ENCODE results near the gene XPR1.
A peak's percentile ranks its signal among the peaks of the same experiment; 100 is the strongest.

XPR1 gene

DNA sequence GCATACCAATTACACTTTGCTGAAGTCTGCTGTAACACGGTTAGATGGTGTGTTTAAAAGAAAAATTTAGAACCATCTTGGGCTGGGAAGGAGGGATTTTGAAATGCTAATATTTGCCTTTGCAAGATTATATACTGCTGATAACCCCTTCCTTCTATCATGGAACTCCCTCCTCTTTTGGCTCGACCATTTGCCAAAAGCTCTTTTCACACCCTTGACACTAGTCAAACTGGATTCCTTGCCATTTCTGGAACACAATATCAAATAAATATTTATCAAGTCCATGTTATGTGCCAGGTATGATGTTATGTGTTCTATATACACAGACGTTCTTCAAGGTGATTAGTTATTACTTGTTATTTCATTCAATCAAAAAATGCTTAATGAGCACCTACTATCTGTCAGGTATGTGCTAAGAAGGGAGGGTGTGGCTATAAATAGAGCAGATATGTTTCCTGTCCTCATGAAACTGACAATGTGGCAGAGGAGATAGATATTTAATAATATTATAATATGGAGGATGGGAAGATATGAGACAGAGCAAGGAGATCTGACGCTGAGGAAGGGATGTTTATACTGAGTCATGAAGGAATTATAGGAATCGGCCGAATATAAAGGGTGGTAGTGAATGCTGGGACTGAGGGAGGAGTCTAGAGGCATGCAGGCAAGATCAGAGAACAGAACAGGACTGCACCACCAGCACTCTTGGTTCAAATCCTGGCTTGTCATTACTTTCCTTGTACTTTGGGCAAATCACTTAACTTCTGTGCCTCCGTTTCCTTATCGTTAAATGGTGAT, 16.1 kb upstream of the XPR1 start:
- no peak for DNase-seq

DNA sequence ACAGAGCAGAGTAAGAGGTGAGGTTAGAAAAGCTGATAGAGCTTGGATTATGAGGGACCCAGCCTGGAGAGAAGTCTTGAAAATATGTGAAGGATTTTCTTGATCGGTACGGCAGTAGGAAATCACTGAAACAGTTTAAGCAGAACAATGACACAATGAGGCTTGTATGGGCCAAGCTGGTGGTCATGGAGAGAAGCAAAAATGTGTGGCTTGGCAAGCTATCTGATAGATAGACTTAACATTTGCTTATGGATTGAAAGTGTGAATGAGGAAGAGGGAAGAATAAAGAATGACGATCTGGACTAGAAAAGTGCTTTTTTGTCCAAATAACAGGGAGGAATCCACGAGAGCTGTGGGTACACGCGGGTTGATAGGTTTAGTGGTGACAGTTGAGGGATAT, 15.4 kb upstream of the XPR1 start:
- DNase-seq: no peak

DNA sequence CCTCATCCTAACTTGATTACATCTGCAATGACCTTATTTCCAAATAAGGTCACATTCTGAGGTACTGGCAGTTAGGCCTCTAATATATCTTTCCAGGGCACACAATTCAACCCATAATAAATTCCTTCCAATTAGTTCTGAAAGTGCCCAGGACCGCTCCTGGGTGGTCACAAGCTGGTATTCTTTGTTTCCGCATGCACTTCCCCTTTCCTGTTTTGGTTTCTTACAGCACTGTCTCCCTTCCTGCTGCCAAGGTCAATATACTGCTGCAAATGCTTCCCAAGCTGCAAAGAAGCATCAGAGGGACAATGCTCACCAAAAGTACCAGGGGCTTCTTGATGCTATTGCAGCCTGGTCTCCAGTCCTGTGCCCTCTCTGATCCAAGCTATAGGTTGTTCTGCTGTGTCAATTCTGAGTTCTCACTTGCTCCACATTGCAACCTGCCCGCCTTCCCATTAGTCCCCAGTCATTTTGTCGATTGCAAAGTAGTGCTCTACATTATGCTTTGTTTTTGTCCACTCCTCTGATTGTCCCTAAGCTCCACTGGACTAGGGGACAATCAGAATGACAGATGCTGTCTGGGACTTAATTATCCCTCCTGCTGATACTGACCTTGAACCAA, 13.9 kb upstream of the XPR1 start:
- DNase-seq: peak; percentile 22

DNA sequence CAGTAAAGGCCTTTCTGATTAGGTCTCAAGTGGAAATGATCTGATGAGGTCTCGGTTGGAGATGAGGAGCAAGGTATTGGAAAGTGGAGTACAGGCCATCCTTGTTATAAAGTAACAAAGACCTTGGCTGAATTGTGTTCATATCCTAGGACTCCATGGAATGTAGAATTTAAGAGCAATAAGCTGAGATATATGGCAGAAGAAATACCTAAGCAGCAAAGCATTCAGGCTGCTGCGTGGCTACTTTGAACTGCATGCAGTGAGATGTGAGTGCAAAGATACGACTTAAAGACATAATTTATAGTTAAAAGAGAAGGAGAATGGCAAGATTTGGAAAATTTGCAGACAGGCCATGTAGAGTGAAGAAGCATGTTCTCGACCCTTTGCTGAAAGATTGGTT, 11.2 kb upstream of the XPR1 start:
- no peak for DNase-seq

DNA sequence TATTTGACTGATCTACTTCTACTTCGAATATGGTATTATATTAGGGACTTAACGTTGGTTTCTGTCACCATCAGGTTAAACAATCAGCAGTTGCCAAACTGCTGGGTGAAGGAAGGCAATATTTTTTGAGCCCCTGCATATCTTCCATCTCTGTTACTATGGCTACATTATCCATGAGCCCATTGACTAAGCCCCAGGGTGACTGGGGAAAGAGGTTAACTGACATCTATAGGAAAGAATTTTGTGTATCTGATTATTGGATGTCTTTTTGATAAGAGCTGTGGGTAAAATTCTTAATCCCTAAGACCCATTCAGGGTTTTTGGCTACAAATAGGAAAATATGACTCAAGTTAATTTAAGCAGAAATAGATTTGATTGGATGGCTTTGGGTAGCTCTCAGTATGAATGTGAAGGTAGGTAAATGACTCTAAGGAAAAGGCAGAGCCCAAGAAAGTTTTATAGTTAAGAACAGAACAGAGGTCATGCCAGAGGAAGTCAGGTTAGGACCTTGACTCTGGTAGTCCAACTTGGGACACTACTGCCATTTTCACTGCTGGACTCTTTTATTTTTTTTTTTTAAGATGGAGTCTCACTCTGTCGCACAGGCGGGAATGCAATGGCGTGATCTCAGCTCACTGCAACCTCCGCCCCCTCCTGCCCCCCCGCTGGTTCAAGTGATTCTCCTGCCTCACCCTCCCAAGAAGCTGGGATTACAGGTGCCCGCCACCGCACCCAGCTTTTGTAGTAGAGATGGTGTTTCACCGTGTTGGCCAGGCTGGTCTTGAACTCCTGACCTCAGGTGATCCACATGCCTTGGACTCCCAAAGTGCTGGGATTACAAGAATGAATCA, 8.9 kb upstream of the XPR1 start:
- DNase-seq: no peak

DNA sequence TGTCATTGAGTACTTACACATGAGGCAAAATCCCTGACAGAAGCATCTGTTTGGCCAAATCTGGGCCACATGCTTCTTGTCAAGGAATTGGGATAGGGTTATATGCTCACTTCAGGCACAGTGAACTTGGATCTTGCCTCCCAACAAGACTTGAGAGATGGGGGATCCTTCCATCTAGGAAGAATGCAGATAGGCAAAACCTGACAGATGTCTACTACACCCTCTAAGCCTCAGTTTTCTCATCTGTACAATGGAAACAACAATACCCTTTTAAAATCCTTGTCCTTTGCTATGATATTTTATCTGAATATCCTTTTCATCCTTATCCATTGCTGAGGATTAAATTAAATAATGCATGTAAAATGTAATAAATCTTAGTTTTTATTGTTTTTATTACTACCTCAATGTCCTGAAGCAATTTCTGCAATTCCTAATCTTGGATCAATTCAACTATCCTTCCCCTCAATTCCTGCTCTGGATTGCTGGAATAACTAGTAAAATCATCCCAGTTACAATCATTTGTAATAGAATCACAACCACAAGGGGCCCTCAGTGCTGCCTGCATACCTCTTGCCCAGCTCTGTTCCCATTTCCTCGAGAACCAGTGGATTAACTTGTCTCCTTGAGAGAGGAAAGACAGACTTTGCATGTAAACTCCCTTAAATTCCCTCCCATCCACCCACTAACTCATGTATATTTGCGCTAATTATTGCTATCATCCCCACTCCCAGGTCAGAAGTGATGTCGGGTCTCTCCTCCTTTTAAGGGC, 8.1 kb upstream of the XPR1 start:
- DNase-seq: no peak

DNA sequence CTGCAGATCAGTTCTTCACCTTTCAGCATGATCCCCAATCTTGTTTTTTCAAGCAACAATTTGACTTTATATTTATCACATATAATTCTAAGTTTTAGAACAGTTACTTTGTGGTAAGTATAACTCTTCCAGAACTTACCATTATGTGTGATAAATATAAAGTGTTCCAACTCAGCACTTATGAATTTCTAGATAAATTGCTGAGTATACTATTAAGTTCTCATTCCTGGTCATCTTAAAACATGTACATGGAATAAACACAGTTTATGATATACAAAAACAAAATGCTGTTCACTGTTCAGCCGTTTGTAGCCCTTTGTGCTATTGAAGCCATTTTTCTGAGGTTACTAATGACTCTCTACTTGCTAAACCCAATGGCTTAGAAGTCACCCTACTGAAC, 5.1 kb upstream of the XPR1 start:
- no peak for DNase-seq

DNA sequence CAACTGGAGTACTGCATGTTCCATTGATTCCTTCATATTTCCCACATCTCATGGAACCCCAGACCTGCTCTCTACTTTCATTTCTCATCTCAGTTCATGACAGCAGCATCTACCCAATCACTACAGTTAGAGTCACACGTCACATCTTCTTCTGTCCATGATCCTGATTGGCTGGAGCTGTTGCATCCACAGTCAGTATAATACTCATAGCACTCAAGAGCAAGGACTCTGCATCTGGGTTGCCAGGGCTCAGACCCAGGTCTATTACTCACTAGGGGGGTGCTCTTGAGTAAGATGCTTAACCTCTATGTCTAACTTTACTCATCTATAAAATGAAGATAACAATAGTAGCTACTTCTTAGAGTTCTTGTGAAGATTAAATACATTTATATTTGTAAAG, 4.4 kb upstream of the XPR1 start:
- DNase-seq: no peak

DNA sequence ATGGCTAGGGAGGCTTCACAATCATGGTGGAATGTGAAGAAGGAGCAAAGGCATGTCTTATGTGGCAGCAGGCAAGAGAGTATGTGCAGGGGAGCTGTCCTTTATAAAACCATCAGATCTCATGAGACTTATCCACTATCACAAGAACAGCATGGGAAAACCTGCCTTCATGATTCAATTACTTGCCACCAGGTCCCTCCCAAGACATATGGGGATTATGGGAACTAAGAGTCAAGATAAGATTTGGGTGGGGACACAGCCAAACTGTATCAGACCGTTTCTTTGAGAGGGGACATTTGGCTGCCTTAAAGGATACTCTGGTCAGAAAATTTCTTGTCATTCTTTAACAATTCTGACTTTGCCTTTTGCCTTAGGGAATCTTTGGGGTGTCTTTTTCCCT, 3.2 kb upstream of the XPR1 start:
- DNase-seq: no peak

DNA sequence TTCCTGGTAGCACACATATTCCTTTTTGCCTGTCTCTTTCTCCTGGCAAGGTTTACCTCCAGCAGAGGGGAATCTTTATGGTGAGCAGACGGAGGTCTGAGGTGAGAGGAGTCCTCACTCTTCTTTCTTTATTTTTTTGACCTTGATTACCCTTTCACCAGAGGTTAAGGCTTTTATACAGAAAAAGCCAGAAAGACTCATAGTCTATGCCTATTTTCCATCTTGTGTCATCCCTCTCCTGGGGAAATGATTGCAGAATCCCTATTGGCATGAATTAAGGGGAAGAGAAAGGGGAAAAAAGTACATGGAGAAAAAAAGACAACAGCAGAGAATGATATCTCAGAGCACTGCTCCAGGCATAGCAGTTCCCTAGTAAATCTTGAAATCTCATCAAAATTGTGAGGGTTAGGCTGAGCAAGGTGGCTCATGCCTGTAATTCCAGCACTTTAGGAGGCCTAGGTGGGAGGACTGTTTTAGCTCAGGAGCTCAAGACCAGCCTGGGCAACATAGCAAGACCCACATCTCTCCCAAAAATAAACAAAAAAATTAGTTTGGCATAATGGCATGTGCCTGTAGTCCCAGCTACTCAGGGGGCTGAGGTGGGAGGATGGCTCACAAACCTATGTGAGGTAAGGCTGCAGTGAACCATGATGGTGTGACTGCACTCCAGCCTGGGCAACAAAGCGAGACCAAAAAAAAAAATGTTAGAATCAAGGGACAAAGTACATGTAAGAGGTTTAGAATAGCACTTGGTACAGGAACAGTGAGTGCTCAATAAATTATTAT, 1.2 kb upstream of the XPR1 start:
- no peak for DNase-seq

DNA sequence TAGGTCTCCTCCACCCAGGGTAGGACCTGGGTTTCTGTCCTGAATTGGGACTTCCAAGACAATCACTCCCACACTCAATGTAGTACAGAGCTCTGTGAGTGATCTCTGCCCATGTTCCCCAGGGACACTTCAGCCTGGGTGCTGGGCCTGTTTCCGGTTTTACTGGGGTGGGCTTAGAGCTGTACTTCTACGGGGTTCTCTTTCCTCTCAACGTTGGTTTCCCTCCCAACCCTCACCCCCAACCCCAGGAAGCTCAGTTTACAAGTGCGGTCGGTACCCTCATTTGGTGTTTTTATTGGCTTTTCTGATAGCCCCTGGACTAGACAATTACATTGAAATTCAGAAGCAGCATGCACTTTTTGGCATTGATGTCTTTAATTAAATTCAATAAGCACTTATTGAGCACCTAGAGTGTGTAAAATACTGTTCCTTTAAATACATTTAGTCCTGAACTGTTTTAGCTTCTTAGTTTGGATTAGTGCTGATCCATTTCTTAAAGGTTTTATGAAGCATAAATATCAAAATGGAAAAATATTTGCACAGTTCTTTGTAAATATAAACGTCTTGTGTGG, 542 bp upstream of the XPR1 start:
- DNase-seq: no peak

DNA sequence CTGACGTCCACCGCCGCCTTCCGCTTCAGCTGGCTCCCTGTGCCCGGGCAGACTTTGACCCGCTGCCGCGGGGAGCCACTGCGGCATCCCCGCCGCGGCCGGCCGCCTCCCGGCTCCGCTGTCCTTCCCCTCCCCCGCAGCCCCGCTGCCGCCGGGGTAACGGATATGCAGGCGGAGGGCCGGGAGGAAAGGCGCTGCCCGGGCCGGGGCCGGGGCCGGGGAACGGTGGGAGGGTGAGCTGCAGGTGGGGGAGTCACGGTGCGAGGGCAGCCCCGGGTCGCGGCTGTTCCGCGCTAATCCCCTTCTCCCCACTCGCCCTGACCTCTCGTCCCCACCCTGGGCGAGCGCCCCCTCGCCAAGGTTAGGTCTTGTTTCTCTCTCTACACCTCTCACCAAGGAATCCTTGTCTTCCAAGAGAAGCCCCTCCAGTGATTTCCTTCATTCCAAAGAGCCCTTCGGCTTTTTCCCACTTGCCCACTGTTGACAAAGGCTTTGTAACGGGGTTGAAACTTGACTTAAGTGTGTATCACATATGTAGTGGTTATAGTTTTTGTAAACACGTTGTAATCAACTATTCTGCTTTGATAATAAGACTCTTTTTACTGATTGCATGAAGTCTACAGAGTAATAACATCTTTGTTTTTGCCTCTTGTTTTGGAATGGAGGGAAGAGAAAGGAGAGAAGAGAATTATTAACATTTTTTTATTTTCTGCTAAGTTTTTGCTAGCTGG, 669 bp downstream of the XPR1 start:
- DNase-seq: no peak

DNA sequence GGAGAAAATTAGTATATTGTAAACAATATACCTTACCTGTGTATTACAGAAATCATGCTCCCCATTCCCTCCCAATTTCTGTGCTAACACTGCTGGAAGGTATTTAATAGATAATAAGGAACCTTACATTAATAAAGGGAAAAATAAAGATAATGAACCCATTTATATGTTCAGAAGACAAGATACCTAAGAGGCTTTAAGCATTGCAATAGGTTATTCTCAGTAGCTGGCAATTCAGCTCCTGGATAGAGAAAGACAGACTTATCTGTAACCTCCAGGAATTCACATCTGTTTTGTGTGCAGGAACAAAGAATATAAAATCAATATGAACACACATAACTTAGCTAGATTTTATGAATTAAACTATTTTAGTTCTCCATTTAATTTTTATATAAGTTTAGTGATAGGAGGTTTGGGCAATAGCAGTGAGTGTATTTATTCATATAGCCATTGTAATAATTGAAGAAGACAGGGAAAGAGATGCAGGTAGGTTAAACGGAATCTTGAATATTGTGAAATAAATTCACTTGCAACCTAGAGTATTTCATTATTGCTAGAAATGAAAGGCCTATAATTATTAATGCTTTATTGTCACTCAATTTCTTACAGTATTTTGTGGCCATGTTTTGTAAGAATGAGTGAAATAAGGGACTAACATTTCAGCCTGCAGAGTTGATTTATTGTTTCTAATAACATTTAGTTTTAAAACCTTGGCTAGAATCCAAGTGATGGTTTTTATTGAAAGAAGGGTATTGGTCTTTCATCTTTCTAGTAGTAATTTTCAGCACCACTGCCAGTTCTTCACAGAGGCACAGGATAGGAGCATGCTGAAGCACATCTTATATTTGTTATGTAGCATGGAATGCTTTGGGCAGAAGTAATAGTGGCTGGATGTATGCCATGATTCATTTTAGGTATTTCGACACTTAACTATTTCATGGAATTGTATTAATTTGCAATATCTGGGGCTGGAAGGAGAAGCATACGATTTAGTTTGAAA, 1.5 kb downstream of the XPR1 start:
- DNase-seq: peak; percentile 15

DNA sequence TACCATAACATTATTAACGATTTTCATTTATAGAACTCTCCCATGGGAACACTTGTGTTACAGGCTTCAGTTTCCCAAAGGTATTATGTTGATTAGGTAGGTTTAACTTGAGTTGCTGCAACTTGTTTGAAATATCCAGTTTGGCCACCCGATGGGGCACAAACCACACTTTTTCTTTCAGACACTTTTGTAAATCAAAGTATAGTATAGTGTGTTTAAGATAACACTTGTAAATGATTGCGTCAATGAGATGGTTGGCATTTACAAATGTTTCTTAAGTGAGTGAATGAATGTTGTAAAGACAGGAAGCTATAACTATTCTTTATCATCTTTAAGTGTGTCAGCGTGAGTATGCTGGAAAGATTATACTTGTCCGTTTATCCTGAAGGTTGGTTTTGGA, 4.3 kb downstream of the XPR1 start:
- DNase-seq: no peak

DNA sequence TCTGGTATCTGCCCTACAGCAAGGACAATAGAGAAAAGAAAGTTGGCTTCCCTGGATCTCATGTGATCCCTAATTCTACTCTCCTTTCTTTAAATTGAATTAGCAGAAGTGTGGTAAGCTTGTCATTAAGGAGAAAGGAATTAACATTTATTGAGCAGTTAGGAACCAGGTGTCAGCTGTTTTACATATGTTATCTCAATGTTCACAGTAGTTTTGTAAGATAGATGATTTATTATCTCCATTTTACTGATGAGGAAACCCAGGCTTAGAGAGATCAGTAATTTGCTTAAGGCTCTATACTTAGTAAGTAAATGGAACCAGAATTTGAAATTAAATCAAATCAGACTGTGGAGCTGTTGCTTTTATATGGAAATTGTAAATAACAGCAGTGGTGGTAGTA, 8.0 kb downstream of the XPR1 start:
- no peak for DNase-seq

DNA sequence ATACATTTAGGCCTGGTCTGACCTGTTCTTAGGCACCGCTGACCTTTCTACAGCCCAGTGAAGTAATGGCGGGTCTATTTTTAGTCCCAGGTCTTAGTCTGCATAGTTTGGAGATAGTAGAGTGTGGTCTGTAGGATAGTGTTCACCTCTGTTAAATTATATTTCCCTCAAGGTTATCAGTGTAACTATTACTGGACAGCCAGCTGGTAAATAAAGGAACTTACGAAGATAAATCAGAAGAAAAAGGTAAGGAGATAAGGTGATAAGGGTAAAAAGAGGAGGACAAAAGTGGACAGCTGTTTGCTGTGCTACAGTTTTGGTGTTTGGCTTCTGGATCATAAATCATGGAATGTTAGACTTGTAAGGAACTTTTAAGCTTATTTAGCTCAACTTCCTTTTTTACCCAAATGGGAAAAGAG, 8.7 kb downstream of the XPR1 start:
- no peak for DNase-seq

DNA sequence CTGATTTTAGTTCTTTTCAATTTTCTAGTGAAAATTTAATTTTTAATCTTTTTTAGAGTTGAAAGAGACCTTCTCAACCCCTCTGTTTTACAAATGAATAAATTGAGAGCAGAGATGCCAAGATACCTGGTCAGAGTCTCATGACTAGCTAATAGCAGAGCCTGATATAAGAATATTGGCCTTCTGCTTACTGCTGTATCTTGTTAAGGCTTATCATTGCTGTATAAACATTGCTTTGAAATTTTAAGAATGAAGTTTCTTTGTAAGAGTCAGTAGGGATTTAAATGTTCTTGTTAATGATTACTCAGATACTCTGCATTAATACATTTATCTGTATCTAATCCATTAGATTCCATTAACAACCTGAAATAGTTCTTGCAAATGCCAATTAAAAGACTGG, 9.8 kb downstream of the XPR1 start:
- DNase-seq: no peak

DNA sequence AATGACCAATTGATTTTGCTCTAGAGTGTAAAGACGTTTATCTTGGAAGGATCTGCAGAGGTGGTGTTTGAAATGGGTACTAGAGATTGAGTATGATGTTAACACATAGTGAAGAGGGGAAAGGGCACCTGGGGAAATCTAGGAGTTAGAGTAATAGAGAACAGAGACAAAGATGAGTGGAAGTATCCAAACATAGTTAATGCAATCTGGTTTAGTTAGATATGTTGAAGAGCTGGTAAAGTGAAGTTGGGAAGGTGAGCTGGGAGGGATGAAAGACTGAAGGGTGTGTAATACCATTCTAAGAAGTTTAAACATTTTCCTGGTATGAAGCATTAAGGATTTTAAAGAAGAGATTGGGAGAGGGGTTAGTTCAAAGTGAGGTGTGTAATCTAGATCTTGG, 11.0 kb downstream of the XPR1 start:
- no peak for DNase-seq

DNA sequence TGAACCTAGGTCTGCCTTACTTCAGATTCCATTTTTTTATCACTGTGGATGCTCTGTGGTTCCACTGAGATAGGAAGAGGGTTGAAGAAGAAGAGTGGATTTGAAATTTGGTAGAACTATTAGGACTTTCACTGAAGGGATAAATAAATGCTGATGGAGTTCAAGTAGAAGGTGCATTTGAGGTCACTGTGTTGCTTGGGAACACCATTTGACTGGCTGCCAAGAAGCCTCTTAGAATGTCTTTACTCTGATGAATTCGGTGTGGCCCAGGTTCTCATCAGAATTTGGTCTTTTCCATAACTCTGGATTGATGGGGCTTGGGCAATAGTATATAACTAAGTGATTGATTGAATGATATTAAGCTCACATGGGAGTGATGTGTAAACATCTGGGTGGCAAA, 11.9 kb downstream of the XPR1 start:
- no peak for DNase-seq

Data from inflammatory macrophage treated with lipopolysaccharide for 4 hours (primary cell).